Measurements from ENCODE around the gene AP3M1. TPM values are rescaled to one million over a fixed set of nuclear protein-coding genes. Genes with fewer than 3 reads are reported as not detected.

The AP3M1 gene
- total RNA-seq, 6 experiments from 2014 or later: 16.2 to 22.4 (median 19.9) TPM

DNA sequence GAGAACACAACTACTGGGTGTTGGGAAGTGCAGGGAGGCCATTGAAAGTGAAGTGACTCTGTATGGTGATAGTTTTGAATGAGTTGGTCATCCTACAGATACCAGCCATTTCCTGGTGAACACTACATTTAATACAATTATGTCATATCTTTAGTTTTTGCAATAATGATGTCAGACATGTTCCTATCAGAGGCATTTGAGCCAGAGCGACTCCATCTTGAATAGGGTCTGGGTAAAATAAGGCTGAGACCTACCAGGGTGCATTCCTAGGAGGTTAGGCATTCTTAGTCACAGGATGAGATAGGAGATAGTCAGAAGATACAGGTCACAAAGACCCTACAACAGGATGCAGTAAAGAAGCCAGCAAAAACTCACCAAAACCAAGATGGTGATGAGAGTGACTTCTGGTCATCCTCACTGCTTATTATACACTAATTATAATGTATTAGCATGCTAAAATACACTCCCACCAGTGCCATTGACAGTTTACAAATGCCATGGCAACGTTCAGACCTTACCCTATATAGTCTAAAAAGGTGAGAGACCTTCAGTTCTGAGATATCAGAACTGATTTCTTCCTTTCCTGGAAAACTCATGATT lies 28.6 kb upstream of the AP3M1 start:
- Histone ChIP-seq H3K27me3 (no peaks in the 10 kb centered on the region), H3K9me3 (no peaks in the 10 kb centered on the region), H3K36me3 (no peaks in the 10 kb centered on the region), H3K27ac (no peak overlapping the region), H3K4me3 (no peak overlapping the region), H3K4me1 (peaks cover 0 to 46% (median 7%) of the 10 kb centered on the region in 4 donors)
- WGBS (ENCODE audit: insufficient coverage, low coverage, low lambda C conversion rate, missing lambda C conversion rate): 0% methylated on average over 1 of the region's 2 CpGs
- TF ChIP-seq POLR2A (IDR thresholded peaks at IDR 0.05) (no peak), CTCF (IDR thresholded peaks at IDR 0.05) (no peak)
- DNase-seq (no peak), ATAC-seq (no peak)
- intact Hi-C loops (cut with DNase I): no loop called here

- ATAC-seq: no peak
- Histone ChIP-seq H3K4me1 (peaks cover 0 to 55% (median 9%) of the 10 kb centered on the region in 4 donors), H3K27me3 (no peaks in the 10 kb centered on the region), H3K4me3 (peak overlapping the region in 2 of 3 donors; percentile 83), H3K36me3 (no peaks in the 10 kb centered on the region), H3K9me3 (no peaks in the 10 kb centered on the region), H3K27ac (peak overlapping the region in 2 of 3 donors; percentile 96 to 98)
- intact Hi-C loops (cut with DNase I): no loop called here
- TF ChIP-seq CTCF (IDR thresholded peaks at IDR 0.05): no peak
- TF ChIP-seq POLR2A (IDR thresholded peaks at IDR 0.05): no peak
- no peak for DNase-seq
- 61% methylated on average over 2 of the region's 5 CpGs for WGBS (ENCODE audit: insufficient coverage, low coverage, low lambda C conversion rate, missing lambda C conversion rate)
These were observed 27.6 kb upstream of the AP3M1 start for GRCh38 chr10:74178042-74178791.

DNA sequence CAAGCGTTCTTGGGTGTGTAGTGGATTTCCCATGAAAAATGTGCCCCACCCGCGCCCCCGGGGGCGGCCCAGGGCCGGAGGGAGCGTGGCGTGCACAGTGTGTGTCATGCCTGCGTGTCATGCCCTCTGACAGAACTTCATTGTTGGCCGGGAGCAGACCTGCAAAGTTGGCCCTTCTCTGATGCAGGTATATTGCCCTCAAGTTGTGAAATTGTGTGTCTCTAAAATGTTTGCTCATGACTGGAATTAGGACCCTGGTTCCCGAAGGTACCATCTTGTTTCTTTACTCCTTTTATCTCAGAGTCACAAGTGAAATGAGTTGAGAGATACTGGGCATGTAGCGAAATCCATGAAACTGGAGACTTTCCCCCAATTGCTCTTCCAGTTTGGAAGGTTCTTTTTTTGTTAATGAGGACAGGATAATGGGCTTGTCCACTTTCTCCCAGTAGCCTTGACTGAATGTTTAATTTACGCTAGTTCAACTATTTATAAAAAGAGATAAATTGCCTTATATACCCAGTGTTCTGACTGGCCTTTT lies 26.6 kb upstream of the AP3M1 start:
- no peaks in the 10 kb centered on the region for H3K27me3 ChIP-seq
- 9% methylated on average over 7 of the region's 13 CpGs for WGBS (ENCODE audit: insufficient coverage, low coverage, low lambda C conversion rate, missing lambda C conversion rate)
- TF ChIP-seq POLR2A (IDR thresholded peaks at IDR 0.05) (no peak), CTCF (IDR thresholded peaks at IDR 0.05) (no peak)
- no peaks in the 10 kb centered on the region for H3K36me3 ChIP-seq
- H3K4me1 ChIP-seq: peaks cover 0 to 55% (median 9%) of the 10 kb centered on the region in 4 donors
- intact Hi-C loops (cut with DNase I): no loop called here
- H3K9me3 ChIP-seq: no peaks in the 10 kb centered on the region
- H3K27ac ChIP-seq: peak overlapping the region; percentile 92 to 98 (median 96)
- peak; percentile 68 to 87 (median 83) for DNase-seq
- ATAC-seq: peak; percentile 68 to 76 (median 72)
- peak overlapping the region; percentile 70 to 83 (median 83) for H3K4me3 ChIP-seq

GRCh38 chr10:74176380-74177139 lies 25.9 kb upstream of the AP3M1 start:
- no peaks in the 10 kb centered on the region for H3K9me3 ChIP-seq
- no peaks in the 10 kb centered on the region for H3K36me3 ChIP-seq
- DNase-seq (peak; percentile 97 to 99 (median 99)), ATAC-seq (peak; percentile 89 to 97 (median 92))
- intact Hi-C loops (cut with DNase I): no loop called here
- WGBS (ENCODE audit: insufficient coverage, low coverage, low lambda C conversion rate, missing lambda C conversion rate): under 1% methylated on average over 15 of the region's 72 CpGs
- H3K4me3 ChIP-seq: peak overlapping the region; percentile 70 to 83 (median 83)
- peak overlapping the region; percentile 92 to 98 (median 96) for H3K27ac ChIP-seq
- TF ChIP-seq CTCF (IDR thresholded peaks at IDR 0.05): no peak
- TF ChIP-seq POLR2A (IDR thresholded peaks at IDR 0.05): peak; percentile 91
- no peaks in the 10 kb centered on the region for H3K27me3 ChIP-seq
- H3K4me1 ChIP-seq: peaks cover 0 to 50% (median 9%) of the 10 kb centered on the region in 4 donors
